Lower lobe of right lung (tissue), 2 donors: ENCODE data around the gene ITGB5. TPM values are rescaled to one million over a fixed set of nuclear protein-coding genes. Genes with fewer than 3 reads are reported as not detected.

Experiments
- ATAC-seq, 2 donors: fragments of 200-7000 bp; cut with Tn5 transposase; one replicate each; pipeline ENCODE4 v1.9.1; 2020 to 2022; ENCODE audit warnings: mild to moderate bottlenecking in 2 of 2, moderate library complexity in 2 of 2
- DNase-seq: peaks from one replicate; pipeline ENCODE4 v3.0.0-alpha.2; 2020
- H3K27ac ChIP-seq: fragments of 200-600 bp; one replicate; pipeline ENCODE4 v1.8.0; 2022
- H3K27me3 ChIP-seq: fragments of 200-600 bp; one replicate; pipeline ENCODE4 v1.8.0; 2022; ENCODE audit warnings: low read depth
- H3K36me3 ChIP-seq: fragments of 200-600 bp; one replicate; pipeline ENCODE4 v1.8.0; 2022; ENCODE audit warnings: mild to moderate bottlenecking
- H3K4me1 ChIP-seq: fragments of 200-600 bp; one replicate; pipeline ENCODE4 v1.8.0; 2022
- H3K4me3 ChIP-seq: fragments of 200-600 bp; one replicate; pipeline ENCODE4 v1.8.0; 2022; ENCODE audit warnings: mild to moderate bottlenecking
- H3K9me3 ChIP-seq: fragments of 200-600 bp; one replicate; pipeline ENCODE4 v1.8.0; 2022
- intact Hi-C: fragments of 100-400 bp; cut with DNase I; formaldehyde crosslinking; loops from one replicate; pipeline ENCODE4 v1.11.0; 2022
- total RNA-seq: library from RNA; stranded (reverse); fragmentation: NEBNext Ultra II Directional; extraction: Animal tissue kit (Norgen Biotek cat#: 25700); gene quantifications from one replicate; pipeline ENCODE4 v1.2.1, GENCODE V29; 2021
- TF ChIP-seq, protein P1 (sequence below): fragments of 200-600 bp; IDR thresholded peaks from one replicate; pipeline ENCODE4 v1.8.0; 2022; ENCODE audit warnings: antibody characterized with exemption, mild to moderate bottlenecking
- donor health status: DM: no; HTN: yes; CAD: no; lungs with severe emphysema.

The ITGB5 gene
- total RNA-seq, 1 donor from 2014 or later = 93.1 TPM

DNA sequence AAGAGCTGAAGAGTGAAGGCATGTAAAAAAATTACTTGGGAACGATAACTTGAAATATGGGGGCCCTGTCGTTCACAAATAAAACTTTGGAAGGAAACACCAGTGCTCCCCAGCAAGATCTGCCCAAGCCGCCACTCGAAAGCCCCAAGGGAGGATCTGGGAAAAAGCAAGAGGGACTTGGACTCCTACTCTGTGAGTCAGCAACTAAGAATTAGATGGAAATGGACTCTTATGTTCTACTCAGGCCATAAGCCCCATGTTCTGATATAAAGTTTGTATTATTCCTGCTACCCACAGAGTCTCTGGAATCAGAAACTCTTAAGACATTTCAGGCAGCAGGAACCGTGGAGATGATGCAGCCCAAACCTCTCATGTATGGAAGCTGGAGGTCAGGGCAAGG, 75.7 kb downstream of the ITGB5 start:
- Histone ChIP-seq H3K36me3 (peaks cover 8% of the 10 kb centered on the region), H3K4me1 (peaks cover 26% of the 10 kb centered on the region), H3K4me3 (no peak overlapping the region), H3K27ac (no peak overlapping the region), H3K27me3 (no peaks in the 10 kb centered on the region), H3K9me3 (no peaks in the 10 kb centered on the region)
- intact Hi-C loops = no loop called here
- TF ChIP-seq, protein P1, sequence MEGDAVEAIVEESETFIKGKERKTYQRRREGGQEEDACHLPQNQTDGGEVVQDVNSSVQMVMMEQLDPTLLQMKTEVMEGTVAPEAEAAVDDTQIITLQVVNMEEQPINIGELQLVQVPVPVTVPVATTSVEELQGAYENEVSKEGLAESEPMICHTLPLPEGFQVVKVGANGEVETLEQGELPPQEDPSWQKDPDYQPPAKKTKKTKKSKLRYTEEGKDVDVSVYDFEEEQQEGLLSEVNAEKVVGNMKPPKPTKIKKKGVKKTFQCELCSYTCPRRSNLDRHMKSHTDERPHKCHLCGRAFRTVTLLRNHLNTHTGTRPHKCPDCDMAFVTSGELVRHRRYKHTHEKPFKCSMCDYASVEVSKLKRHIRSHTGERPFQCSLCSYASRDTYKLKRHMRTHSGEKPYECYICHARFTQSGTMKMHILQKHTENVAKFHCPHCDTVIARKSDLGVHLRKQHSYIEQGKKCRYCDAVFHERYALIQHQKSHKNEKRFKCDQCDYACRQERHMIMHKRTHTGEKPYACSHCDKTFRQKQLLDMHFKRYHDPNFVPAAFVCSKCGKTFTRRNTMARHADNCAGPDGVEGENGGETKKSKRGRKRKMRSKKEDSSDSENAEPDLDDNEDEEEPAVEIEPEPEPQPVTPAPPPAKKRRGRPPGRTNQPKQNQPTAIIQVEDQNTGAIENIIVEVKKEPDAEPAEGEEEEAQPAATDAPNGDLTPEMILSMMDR = no peak
- no peak for DNase-seq
- ATAC-seq = no peak

DNA sequence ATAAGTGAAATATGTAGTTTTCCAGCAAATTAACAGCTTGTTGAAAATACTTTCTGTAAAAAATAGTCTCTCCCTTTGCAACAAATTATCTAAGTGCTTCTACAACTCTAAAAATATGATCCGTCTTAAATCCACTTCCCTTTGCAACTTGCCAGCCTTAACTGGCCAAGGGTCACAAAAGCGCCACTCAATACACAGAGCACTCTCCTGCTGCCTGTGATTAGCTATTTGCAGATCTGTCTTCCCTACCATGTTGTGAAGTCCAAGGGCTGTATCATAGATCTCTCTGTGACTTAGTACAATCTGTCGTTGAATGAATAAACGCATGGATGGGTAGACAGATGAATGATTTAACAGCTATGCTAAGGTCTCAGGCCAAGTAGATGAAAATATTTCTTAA, 76.2 kb downstream of the ITGB5 start:
- H3K27ac ChIP-seq = no peak overlapping the region
- no peak for ATAC-seq
- peaks cover 4% of the 10 kb centered on the region for H3K36me3 ChIP-seq
- TF ChIP-seq, protein P1 = no peak
- H3K27me3 ChIP-seq = no peaks in the 10 kb centered on the region
- peaks cover 26% of the 10 kb centered on the region for H3K4me1 ChIP-seq
- no peaks in the 10 kb centered on the region for H3K9me3 ChIP-seq
- no peak overlapping the region for H3K4me3 ChIP-seq
- no peak for DNase-seq
- intact Hi-C loops = no loop called here

DNA sequence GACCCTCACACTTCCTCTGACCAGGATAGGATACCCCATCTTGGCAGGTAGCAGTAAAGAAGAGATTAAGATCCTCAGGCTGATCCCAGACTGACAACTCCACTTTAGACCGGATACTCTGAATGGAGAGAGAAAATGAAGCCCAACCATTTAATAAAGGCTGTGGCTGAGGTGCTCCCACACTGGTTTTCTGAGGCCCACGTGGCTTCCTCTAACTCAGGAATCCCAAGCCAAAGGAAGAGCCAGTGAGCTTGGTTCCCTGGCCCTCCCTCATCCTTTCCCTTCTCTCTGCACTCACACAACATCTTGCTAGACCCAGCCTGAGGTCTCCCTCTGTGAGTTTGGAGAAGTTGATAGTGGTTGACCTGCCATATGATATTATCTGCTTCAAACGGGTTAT, 78.1 kb downstream of the ITGB5 start:
- H3K36me3 ChIP-seq = no peaks in the 10 kb centered on the region
- no peak overlapping the region for H3K4me3 ChIP-seq
- DNase-seq (no peak), ATAC-seq (no peak)
- no peaks in the 10 kb centered on the region for H3K27me3 ChIP-seq
- TF ChIP-seq, protein P1 = no peak
- no peak overlapping the region for H3K27ac ChIP-seq
- peaks cover 16% of the 10 kb centered on the region for H3K4me1 ChIP-seq
- intact Hi-C loops = no loop called here
- H3K9me3 ChIP-seq = no peaks in the 10 kb centered on the region

DNA sequence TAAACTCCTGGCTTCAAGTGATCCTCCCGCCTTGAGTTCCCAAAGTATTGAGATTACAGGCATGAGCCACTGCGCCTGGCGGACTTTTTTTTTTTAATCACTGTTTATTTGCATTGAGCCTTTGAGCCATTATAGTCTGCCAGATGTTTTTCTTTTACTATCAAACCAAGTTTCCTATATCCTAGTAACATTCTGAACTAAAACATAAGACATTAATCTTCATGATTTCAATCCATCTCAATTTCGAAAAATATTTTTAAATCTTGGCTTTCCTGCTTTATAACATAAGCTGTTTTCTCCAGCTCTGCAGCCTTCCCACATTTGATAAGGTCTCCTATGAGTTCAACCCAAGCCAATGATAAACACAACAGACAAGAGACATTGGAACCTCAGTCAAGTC, 81.5 kb downstream of the ITGB5 start:
- Histone ChIP-seq H3K27me3 (no peaks in the 10 kb centered on the region), H3K4me3 (no peak overlapping the region), H3K9me3 (no peaks in the 10 kb centered on the region), H3K36me3 (no peaks in the 10 kb centered on the region), H3K4me1 (peaks cover 10% of the 10 kb centered on the region), H3K27ac (no peak overlapping the region)
- TF ChIP-seq, protein P1 = no peak
- intact Hi-C loops = no loop called here
- no peak for DNase-seq
- no peak for ATAC-seq

DNA sequence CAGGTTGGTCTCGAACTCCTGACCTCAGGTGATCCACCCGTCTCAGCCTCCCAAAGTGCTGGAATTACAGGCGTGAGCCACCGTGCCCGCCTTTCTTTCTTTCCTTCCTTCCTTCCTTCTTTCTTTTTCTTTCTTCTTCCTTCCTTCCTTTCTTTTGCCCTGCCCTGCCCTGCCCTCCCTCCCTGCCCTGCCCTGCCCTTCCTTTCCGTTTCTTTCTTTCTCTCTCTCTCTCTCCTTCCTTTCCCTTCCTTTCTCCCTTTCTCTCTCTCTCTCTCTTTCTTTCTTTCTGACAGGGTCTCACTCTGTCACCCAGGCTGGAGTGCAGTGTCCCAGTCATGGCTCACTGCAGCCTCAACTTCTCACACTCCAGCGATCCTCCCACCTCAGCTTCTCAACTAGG, 82.3 kb downstream of the ITGB5 start:
- peaks cover 17% of the 10 kb centered on the region for H3K4me1 ChIP-seq
- H3K27ac ChIP-seq = no peak overlapping the region
- no peaks in the 10 kb centered on the region for H3K9me3 ChIP-seq
- ATAC-seq (no peak), DNase-seq (no peak)
- TF ChIP-seq, protein P1 = no peak
- no peaks in the 10 kb centered on the region for H3K27me3 ChIP-seq
- H3K4me3 ChIP-seq = no peak overlapping the region
- intact Hi-C loops = no loop called here
- H3K36me3 ChIP-seq = no peaks in the 10 kb centered on the region

DNA sequence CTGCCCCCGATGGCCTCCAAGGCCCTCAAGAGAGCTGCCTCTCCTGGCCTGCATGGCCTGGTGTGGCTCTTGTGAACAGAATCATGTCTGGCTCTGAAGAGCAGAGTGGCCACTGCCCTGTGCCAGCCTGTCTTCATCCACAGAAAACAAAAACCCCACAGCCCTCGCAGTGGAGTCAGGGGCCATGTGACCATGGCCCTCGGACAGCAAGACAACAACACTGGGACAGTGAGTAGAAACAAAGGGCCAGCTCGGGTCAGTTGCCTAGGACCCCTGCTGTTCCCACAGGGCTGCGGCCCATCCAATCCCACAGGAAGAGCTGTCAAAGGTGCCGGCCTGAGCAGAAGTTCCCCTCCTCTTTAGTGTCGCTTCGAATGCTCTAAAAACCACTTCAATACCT, 84.5 kb downstream of the ITGB5 start:
- Histone ChIP-seq H3K9me3 (no peaks in the 10 kb centered on the region), H3K4me3 (no peak overlapping the region), H3K27me3 (no peaks in the 10 kb centered on the region), H3K27ac (no peak overlapping the region), H3K36me3 (no peaks in the 10 kb centered on the region), H3K4me1 (peaks cover 17% of the 10 kb centered on the region)
- intact Hi-C loops = no loop called here
- TF ChIP-seq, protein P1 = no peak
- ATAC-seq (no peak), DNase-seq (no peak)
